ENCODE data around the gene NR3C2. TPM values are rescaled to one million over a fixed set of nuclear protein-coding genes. Genes with fewer than 3 reads are reported as not detected.

The NR3C2 gene
- total RNA-seq, 5 donors from 2014 or later (not counting 1 experiment from before 2014, with no cell fraction given): 33.5 to 60.4 (median 34.5) TPM

- Mint-ChIP-seq H3K27ac (no peak overlapping the region), H3K27me3 (no peaks in the 10 kb centered on the region), H3K36me3 (peaks cover 16% of the 10 kb centered on the region), H3K4me1 (peaks cover 73 to 80% (median 77%) of the 10 kb centered on the region in 3 donors), H3K4me3 (no peak overlapping the region), H3K9me3 (no peaks in the 10 kb centered on the region)
- no peak for DNase-seq
- no CpG with 5 or more reads among the region's 2 CpGs for WGBS (ENCODE audit: insufficient coverage)
- no peak overlapping the region for H3K4me3 ChIP-seq (ENCODE audit: control insufficient read depth in 1 of 2, extremely low read depth in 1 of 2, low read length in 1 of 2)
- H3K36me3 ChIP-seq (ENCODE audit: control insufficient read depth in 2 of 2, extremely low read depth in 1 of 2, insufficient read depth in 1 of 2, low read length in 1 of 2): peaks cover 0 to 7% of the 10 kb centered on the region in 2 donors
- H3K9me3 ChIP-seq: peaks cover 2% of the 10 kb centered on the region
- ATAC-seq (replicated peaks in 1 of 4): no peak
- peaks cover 0 to 8% of the 10 kb centered on the region in 2 experiments for H3K27me3 ChIP-seq (replicated peaks in 1 of 2; ENCODE audit: control insufficient read depth in 2 of 2, extremely low read depth in 1 of 2, insufficient read depth in 2 of 2, low read length in 1 of 2)
- no peak overlapping the region for H3K27ac ChIP-seq (ENCODE audit: low read length)
- ChIA-PET CTCF (no interaction called here), POLR2A (no interaction called here)
- H3K4me1 ChIP-seq (ENCODE audit: control insufficient read depth in 1 of 2, extremely low read depth in 1 of 2, insufficient read depth in 2 of 2, low read length in 2 of 2): peaks cover 4 to 23% of the 10 kb centered on the region in 2 experiments
Measured at GRCh38 chr4:148438047-148438446, 4.2 kb downstream of the NR3C2 start.

DNA sequence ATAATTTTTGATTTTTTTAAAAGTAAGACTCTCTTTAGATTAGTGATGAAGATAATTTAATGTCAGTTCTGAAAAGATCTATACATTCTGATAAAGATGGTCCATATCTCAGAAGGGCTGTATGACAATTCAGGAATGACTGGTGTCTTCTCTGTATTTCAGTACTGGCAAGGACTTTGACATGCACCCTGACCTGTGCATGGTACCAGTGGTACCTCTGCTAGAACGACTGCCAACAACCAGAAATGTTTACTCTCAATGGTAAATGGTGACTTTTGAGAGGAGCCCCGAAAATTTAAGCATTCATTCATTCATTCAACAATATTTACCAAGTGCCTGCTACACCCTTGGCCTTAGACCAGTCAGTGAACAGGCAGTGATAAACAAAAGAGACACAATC lies 4.8 kb downstream of the NR3C2 start:
- peaks cover 3 to 19% of the 10 kb centered on the region in 2 experiments for H3K4me1 ChIP-seq (ENCODE audit: control insufficient read depth in 1 of 2, extremely low read depth in 1 of 2, insufficient read depth in 2 of 2, low read length in 2 of 2)
- Mint-ChIP-seq H3K4me1 (peaks cover 79 to 87% (median 83%) of the 10 kb centered on the region in 3 donors), H3K27ac (peak overlapping the region in 1 of 2 donors; percentile 45), H3K9me3 (no peaks in the 10 kb centered on the region), H3K27me3 (no peaks in the 10 kb centered on the region), H3K4me3 (no peak overlapping the region), H3K36me3 (peaks cover 16% of the 10 kb centered on the region)
- peaks cover 0 to 8% of the 10 kb centered on the region in 2 experiments for H3K27me3 ChIP-seq (replicated peaks in 1 of 2; ENCODE audit: control insufficient read depth in 2 of 2, extremely low read depth in 1 of 2, insufficient read depth in 2 of 2, low read length in 1 of 2)
- whole genome bisulfite sequencing (ENCODE audit: insufficient coverage): no CpG with 5 or more reads among the region's 2 CpGs
- POLR2A ChIA-PET: no interaction called here
- ATAC-seq (replicated peaks in 1 of 4): no peak
- CTCF ChIA-PET: no interaction called here
- DNase-seq: no peak
- peaks cover 2% of the 10 kb centered on the region for H3K9me3 ChIP-seq
- H3K36me3 ChIP-seq (ENCODE audit: control insufficient read depth in 2 of 2, extremely low read depth in 1 of 2, insufficient read depth in 1 of 2, low read length in 1 of 2): peaks cover 0 to 7% of the 10 kb centered on the region in 2 donors
- H3K27ac ChIP-seq (ENCODE audit: low read length): no peak overlapping the region
- no peak overlapping the region for H3K4me3 ChIP-seq (ENCODE audit: control insufficient read depth in 1 of 2, extremely low read depth in 1 of 2, low read length in 1 of 2)

- WGBS (ENCODE audit: insufficient coverage): 95% methylated on average over 4 of the region's 7 CpGs
- Mint-ChIP-seq H3K4me1 (peaks cover 86 to 94% (median 86%) of the 10 kb centered on the region in 3 donors), H3K27ac (no peak overlapping the region), H3K36me3 (peaks cover 17% of the 10 kb centered on the region), H3K4me3 (peak overlapping the region in 1 of 3 donors; percentile 55), H3K27me3 (no peaks in the 10 kb centered on the region), H3K9me3 (no peaks in the 10 kb centered on the region)
- Histone ChIP-seq H3K4me3 (ENCODE audit: control insufficient read depth in 1 of 2, extremely low read depth in 1 of 2, low read length in 1 of 2) (no peak overlapping the region), H3K4me1 (ENCODE audit: control insufficient read depth in 1 of 2, extremely low read depth in 1 of 2, insufficient read depth in 2 of 2, low read length in 2 of 2) (peaks cover 2 to 15% of the 10 kb centered on the region in 2 experiments), H3K27me3 (replicated peaks in 1 of 2; ENCODE audit: control insufficient read depth in 2 of 2, extremely low read depth in 1 of 2, insufficient read depth in 2 of 2, low read length in 1 of 2) (peaks cover 0 to 8% of the 10 kb centered on the region in 2 experiments), H3K9me3 (peaks cover 2% of the 10 kb centered on the region), H3K36me3 (ENCODE audit: control insufficient read depth in 2 of 2, extremely low read depth in 1 of 2, insufficient read depth in 1 of 2, low read length in 1 of 2) (peaks cover 0 to 7% of the 10 kb centered on the region in 2 donors), H3K27ac (ENCODE audit: low read length) (no peak overlapping the region)
- POLR2A ChIA-PET: no interaction called here
- no peak for ATAC-seq (replicated peaks in 1 of 4)
- no peak for DNase-seq
- CTCF ChIA-PET: no interaction called here
Measured at GRCh38 chr4:148436512-148436911, 5.7 kb downstream of the NR3C2 start.

DNA sequence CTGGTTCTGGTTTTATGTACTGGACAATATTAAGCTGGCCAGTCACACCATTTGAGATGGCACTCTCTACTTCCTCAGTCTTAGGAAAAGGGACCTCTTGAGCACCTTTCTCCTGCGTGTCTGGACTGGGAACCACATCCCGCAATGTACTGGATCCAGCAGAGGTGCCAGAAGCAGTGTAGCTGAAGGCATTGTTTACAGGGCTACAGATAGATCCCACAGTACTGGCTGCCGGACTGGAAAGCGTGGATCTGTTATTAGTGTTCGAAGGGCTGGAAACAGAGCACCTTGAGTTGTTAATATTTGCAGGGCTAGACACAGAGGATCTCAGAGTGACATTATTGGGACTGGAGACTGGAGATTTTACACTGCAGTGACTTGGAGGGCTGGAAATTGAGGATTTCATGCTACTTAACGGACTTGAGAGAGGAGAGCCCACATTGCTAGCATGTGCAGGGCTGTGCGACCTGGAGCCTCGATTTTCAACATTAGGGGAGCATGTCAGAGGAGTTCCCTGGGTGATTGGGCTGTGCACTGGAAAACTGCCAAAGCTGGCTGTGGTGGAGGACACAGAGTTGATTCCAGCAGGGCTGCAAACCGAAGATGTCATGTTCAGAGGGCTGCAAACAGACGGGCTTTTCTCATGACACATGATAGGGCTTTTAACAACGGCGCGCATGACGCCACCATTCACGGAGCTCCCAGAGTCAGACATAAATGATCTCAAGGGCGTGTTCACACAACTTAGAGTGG lies 6.4 kb downstream of the NR3C2 start:
- H3K9me3 Mint-ChIP-seq: no peaks in the 10 kb centered on the region
- H3K4me1 Mint-ChIP-seq: peaks cover 87 to 94% (median 88%) of the 10 kb centered on the region in 3 donors
- POLR2A ChIA-PET: no interaction called here
- peaks cover 23% of the 10 kb centered on the region for H3K36me3 Mint-ChIP-seq
- Histone ChIP-seq H3K27ac (ENCODE audit: low read length) (no peak overlapping the region), H3K9me3 (peaks cover 2% of the 10 kb centered on the region), H3K27me3 (replicated peaks in 1 of 2; ENCODE audit: control insufficient read depth in 2 of 2, extremely low read depth in 1 of 2, insufficient read depth in 2 of 2, low read length in 1 of 2) (peaks cover 0 to 4% of the 10 kb centered on the region in 2 experiments), H3K4me3 (ENCODE audit: control insufficient read depth in 1 of 2, extremely low read depth in 1 of 2, low read length in 1 of 2) (no peak overlapping the region), H3K4me1 (ENCODE audit: control insufficient read depth in 1 of 2, extremely low read depth in 1 of 2, insufficient read depth in 2 of 2, low read length in 2 of 2) (peaks cover 0 to 13% of the 10 kb centered on the region in 2 experiments), H3K36me3 (ENCODE audit: control insufficient read depth in 2 of 2, extremely low read depth in 1 of 2, insufficient read depth in 1 of 2, low read length in 1 of 2) (peaks cover 0 to 7% of the 10 kb centered on the region in 2 donors)
- CTCF ChIA-PET: no interaction called here
- peak overlapping the region in 1 of 2 donors; percentile 2 for H3K27ac Mint-ChIP-seq
- H3K4me3 Mint-ChIP-seq: peak overlapping the region; percentile 21 to 55 (median 21)
- H3K27me3 Mint-ChIP-seq: no peaks in the 10 kb centered on the region
- 90% methylated on average over 15 of the region's 16 CpGs for WGBS (ENCODE audit: insufficient coverage)
- no peak for ATAC-seq (replicated peaks in 1 of 4)
- DNase-seq: no peak

GRCh38 chr4:148434075-148434773 lies 8.0 kb downstream of the NR3C2 start:
- Histone ChIP-seq H3K27ac (ENCODE audit: low read length) (no peak overlapping the region), H3K9me3 (peaks cover 2% of the 10 kb centered on the region), H3K4me3 (ENCODE audit: control insufficient read depth in 1 of 2, extremely low read depth in 1 of 2, low read length in 1 of 2) (peak overlapping the region in 1 of 2 donors; percentile 3), H3K4me1 (ENCODE audit: control insufficient read depth in 1 of 2, extremely low read depth in 1 of 2, insufficient read depth in 2 of 2, low read length in 2 of 2) (peaks cover 0 to 11% of the 10 kb centered on the region in 2 experiments), H3K27me3 (replicated peaks in 1 of 2; ENCODE audit: control insufficient read depth in 2 of 2, extremely low read depth in 1 of 2, insufficient read depth in 2 of 2, low read length in 1 of 2) (no peaks in the 10 kb centered on the region), H3K36me3 (ENCODE audit: control insufficient read depth in 2 of 2, extremely low read depth in 1 of 2, insufficient read depth in 1 of 2, low read length in 1 of 2) (peaks cover 0 to 7% of the 10 kb centered on the region in 2 donors)
- peak overlapping the region; percentile 55 to 66 (median 61) for H3K4me3 Mint-ChIP-seq
- no peaks in the 10 kb centered on the region for H3K9me3 Mint-ChIP-seq
- CTCF ChIA-PET: no interaction called here
- POLR2A ChIA-PET: no interaction called here
- DNase-seq (no peak), ATAC-seq (replicated peaks in 1 of 4) (peak in 1 of 4 experiments; percentile 37)
- no peaks in the 10 kb centered on the region for H3K27me3 Mint-ChIP-seq
- no CpG with 5 or more reads among the region's 2 CpGs for WGBS (ENCODE audit: insufficient coverage)
- peaks cover 23% of the 10 kb centered on the region for H3K36me3 Mint-ChIP-seq
- H3K27ac Mint-ChIP-seq: peak overlapping the region in 1 of 2 donors; percentile 23
- H3K4me1 Mint-ChIP-seq: peaks cover 84 to 86% (median 85%) of the 10 kb centered on the region in 3 donors

- POLR2A ChIA-PET: no interaction called here
- H3K4me1 Mint-ChIP-seq: peaks cover 88% of the 10 kb centered on the region in 3 donors
Measured at GRCh38 chr4:148431401-148431800, 10.8 kb downstream of the NR3C2 start.

More at GRCh38 chr4:148431401-148431800, 10.8 kb downstream of the NR3C2 start:
- Histone ChIP-seq H3K4me3 (ENCODE audit: control insufficient read depth in 1 of 2, extremely low read depth in 1 of 2, low read length in 1 of 2) (no peak overlapping the region), H3K9me3 (peaks cover 2% of the 10 kb centered on the region), H3K27me3 (replicated peaks in 1 of 2; ENCODE audit: control insufficient read depth in 2 of 2, extremely low read depth in 1 of 2, insufficient read depth in 2 of 2, low read length in 1 of 2) (no peaks in the 10 kb centered on the region), H3K36me3 (ENCODE audit: control insufficient read depth in 2 of 2, extremely low read depth in 1 of 2, insufficient read depth in 1 of 2, low read length in 1 of 2) (peaks cover 0 to 7% of the 10 kb centered on the region in 2 donors), H3K27ac (ENCODE audit: low read length) (no peak overlapping the region), H3K4me1 (ENCODE audit: control insufficient read depth in 1 of 2, extremely low read depth in 1 of 2, insufficient read depth in 2 of 2, low read length in 2 of 2) (peaks cover 0 to 10% of the 10 kb centered on the region in 2 experiments)
- CTCF ChIA-PET: no interaction called here
- no peak overlapping the region for H3K27ac Mint-ChIP-seq
- H3K9me3 Mint-ChIP-seq: no peaks in the 10 kb centered on the region
- WGBS (ENCODE audit: insufficient coverage): 97% methylated on average over 4 of the region's 4 CpGs
- H3K4me3 Mint-ChIP-seq: peak overlapping the region in 1 of 3 donors; percentile 42
- no peaks in the 10 kb centered on the region for H3K27me3 Mint-ChIP-seq
- H3K36me3 Mint-ChIP-seq: peaks cover 25% of the 10 kb centered on the region
- no peak for ATAC-seq (replicated peaks in 1 of 4)
- DNase-seq: no peak
